Gastrocnemius medialis (tissue), 4 donors: ENCODE data around the gene ELAVL2.

Experiments used
- POLR2A ChIP-seq, 2 donors: fragments of 450-650 bp; IDR thresholded peaks; one replicate each; pipeline ENCODE4 v1.6.1; 2017; ENCODE audit warnings: antibody characterized with exemption in 2 of 2, mild to moderate bottlenecking in 2 of 2, moderate library complexity in 2 of 2
- TF ChIP-seq, protein P1 (sequence below), 5 experiments: fragments of 450-650 bp in 3 of 5; fragments of 200-600 bp in 2 of 5; sonication (generic) in 2 of 5; IDR thresholded peaks in 4 of 5; conservative IDR thresholded peaks in 1 of 5; 1 replicate in 4 of 5; 2 replicates in 1 of 5; pipeline ENCODE4 v1.5.1; 2016 to 2019; ENCODE audit warnings: antibody characterized with exemption in 5 of 5, mild to moderate bottlenecking in 3 of 5, moderate library complexity in 3 of 5

DNA sequence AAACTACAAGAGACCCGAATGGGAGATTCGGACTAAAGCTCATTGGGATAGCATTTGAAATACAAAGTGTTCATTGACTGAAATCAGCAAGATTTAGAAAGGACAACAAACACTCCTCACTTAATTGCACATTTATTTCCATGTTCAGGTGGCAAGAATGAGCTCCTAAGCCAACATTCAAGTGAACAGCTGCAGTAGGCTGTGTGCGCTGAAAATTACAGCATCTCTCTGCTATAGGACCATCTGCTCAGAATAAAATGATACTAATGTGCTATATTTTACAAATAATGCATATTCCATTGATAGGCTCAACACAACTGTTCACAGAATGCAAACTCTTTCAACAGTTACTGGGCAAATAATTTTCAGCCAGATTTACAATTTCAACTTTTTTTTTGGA, 61.8 kb downstream of the ELAVL2 start:
- TF ChIP-seq, protein P1, sequence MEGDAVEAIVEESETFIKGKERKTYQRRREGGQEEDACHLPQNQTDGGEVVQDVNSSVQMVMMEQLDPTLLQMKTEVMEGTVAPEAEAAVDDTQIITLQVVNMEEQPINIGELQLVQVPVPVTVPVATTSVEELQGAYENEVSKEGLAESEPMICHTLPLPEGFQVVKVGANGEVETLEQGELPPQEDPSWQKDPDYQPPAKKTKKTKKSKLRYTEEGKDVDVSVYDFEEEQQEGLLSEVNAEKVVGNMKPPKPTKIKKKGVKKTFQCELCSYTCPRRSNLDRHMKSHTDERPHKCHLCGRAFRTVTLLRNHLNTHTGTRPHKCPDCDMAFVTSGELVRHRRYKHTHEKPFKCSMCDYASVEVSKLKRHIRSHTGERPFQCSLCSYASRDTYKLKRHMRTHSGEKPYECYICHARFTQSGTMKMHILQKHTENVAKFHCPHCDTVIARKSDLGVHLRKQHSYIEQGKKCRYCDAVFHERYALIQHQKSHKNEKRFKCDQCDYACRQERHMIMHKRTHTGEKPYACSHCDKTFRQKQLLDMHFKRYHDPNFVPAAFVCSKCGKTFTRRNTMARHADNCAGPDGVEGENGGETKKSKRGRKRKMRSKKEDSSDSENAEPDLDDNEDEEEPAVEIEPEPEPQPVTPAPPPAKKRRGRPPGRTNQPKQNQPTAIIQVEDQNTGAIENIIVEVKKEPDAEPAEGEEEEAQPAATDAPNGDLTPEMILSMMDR (IDR thresholded peaks at IDR 0.05 in 4 of 5, conservative IDR thresholded peaks at IDR 0.05 in 1 of 5), result no peak
- TF ChIP-seq POLR2A (IDR thresholded peaks at IDR 0.05), result no peak
